Thoracic aorta (tissue), 2 donors: ENCODE results near the gene TAF1B. TPM values are rescaled to one million over a fixed set of nuclear protein-coding genes. Genes with fewer than 3 reads are reported as not detected.

ENCODE experiments used
- ATAC-seq: fragments of 150-250 bp; one replicate; pipeline ENCODE4 v1.8.0; 2017; ENCODE audit warnings: low read depth; ENCODE audit not compliant: insufficient number of reproducible peaks, low FRiP score
- DNase-seq: peaks from one replicate; pipeline ENCODE4 v3.0.0-alpha.2; 2020; ENCODE audit warnings: low spot score
- H3K27ac ChIP-seq, 2 donors: fragments of 200-600 bp; sonication (generic); 1 replicate in 1 of 2; 2 replicates in 1 of 2; pipeline ENCODE4 v1.5.1; 2016; ENCODE audit warnings: mild to moderate bottlenecking in 2 of 2, moderate library complexity in 2 of 2
- H3K27me3 ChIP-seq: fragments of 200-600 bp; sonication (generic); replicated peaks from 2 replicates; pipeline ENCODE4 v1.6.0; 2016; ENCODE audit warnings: mild to moderate bottlenecking; ENCODE audit not compliant: insufficient read depth
- H3K36me3 ChIP-seq: fragments of 200-600 bp; sonication (generic); one replicate; pipeline ENCODE4 v1.5.1; 2016
- H3K4me1 ChIP-seq, 2 donors: fragments of 200-600 bp; sonication (generic); 1 replicate in 1 of 2; 2 replicates in 1 of 2; pipeline versions ENCODE4 v1.5.1 to v1.6.0; 2016; ENCODE audit warnings: low read depth in 2 of 2, mild to moderate bottlenecking in 1 of 2; ENCODE audit not compliant: control insufficient read depth in 1 of 2
- H3K4me3 ChIP-seq: fragments of 200-600 bp; sonication (generic); 2 replicates; pipeline ENCODE4 v1.5.1; 2016; ENCODE audit warnings: mild to moderate bottlenecking
- H3K9me3 ChIP-seq: fragments of 200-600 bp; sonication (generic); 2 replicates; pipeline ENCODE4 v1.5.1; 2016
- total RNA-seq, 2 donors: library from RNA; depleted of rRNA; stranded (reverse); fragments of >200 nt; gene quantifications; one replicate each; pipeline versions ENCODE4 v1.1.0 to v1.2.3, GENCODE V29; 2016
- TF ChIP-seq, protein P1 (sequence below): fragments of 200-600 bp; sonication (generic); IDR thresholded peaks from one replicate; pipeline ENCODE4 v1.5.1; 2019; ENCODE audit warnings: antibody characterized with exemption

TAF1B gene
- total RNA-seq, 2 donors from 2014 or later, result 8.3 to 11.2 TPM

DNA sequence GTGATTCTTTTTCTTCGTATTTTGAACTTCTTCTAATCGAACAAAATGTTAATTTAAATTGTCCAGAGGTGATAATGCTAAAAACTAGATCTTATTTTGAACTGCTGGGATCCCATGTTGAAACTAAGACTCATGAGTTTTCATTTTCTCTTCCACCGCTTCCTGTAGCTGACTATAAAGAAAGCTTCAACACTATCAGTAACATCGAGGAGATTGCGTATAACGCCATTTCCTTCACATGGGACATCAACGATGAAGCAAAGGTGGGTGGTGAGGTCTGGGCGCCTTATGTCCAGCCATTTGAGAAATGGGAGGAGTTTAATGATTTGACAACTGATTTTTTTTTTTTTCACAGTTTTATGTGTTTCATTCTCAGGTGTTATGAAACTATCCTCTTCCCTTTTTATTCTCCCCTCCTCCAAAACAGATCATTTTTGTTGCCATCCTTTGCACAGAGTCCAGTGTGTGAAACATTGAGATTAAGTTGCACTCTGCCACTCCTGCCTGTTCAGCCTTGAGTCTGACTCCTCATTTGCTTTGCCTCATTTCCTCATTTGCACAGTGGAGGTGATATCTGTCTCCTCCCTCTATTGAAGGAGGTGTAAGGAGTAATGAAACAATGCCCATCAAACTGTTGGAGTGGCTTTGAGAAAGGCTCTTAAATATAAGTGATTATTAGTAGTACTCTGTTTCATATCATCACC is 122.0 kb downstream of the TAF1B start:
- no peak overlapping the region for H3K4me3 ChIP-seq
- H3K27ac ChIP-seq, result no peak overlapping the region

DNA sequence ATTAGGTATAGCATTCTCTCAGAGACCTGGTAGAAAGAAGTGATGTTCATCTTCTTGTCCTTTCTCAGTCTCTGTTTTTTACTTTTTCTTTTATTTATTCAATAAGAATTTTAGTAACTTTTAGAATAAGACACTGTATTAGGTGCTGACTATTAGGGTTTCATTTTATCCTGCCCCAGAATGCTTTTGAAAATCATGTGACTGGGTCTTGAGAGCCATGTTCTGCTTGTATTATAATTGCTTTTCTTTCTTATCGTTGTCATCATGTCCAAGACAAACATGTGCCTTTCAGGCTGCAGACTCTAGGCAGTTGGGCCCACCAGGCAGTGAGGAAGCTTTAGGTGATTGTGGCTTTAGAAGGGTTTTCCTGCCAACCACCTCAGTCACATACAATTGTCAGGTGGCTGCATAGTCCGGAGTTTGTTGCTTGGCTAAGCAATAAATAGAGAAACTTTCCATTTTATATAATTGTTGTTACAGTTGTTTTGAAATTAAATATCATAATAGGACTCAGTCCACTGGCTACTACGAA is 123.3 kb downstream of the TAF1B start:
- H3K27me3 ChIP-seq, result no peaks in the 10 kb centered on the region
- ATAC-seq (no peak), DNase-seq (no peak)
- no peaks in the 10 kb centered on the region for H3K36me3 ChIP-seq
- H3K4me1 ChIP-seq, result peaks cover 0 to 13% of the 10 kb centered on the region in 2 donors
- H3K9me3 ChIP-seq, result no peaks in the 10 kb centered on the region
- H3K27ac ChIP-seq, result no peak overlapping the region
- no peak overlapping the region for H3K4me3 ChIP-seq
- TF ChIP-seq, protein P1, sequence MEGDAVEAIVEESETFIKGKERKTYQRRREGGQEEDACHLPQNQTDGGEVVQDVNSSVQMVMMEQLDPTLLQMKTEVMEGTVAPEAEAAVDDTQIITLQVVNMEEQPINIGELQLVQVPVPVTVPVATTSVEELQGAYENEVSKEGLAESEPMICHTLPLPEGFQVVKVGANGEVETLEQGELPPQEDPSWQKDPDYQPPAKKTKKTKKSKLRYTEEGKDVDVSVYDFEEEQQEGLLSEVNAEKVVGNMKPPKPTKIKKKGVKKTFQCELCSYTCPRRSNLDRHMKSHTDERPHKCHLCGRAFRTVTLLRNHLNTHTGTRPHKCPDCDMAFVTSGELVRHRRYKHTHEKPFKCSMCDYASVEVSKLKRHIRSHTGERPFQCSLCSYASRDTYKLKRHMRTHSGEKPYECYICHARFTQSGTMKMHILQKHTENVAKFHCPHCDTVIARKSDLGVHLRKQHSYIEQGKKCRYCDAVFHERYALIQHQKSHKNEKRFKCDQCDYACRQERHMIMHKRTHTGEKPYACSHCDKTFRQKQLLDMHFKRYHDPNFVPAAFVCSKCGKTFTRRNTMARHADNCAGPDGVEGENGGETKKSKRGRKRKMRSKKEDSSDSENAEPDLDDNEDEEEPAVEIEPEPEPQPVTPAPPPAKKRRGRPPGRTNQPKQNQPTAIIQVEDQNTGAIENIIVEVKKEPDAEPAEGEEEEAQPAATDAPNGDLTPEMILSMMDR, result no peak

More for the DNA sequence above, 122.0 kb downstream of the TAF1B start:
- ATAC-seq, result no peak
- peaks cover 0 to 5% of the 10 kb centered on the region in 2 donors for H3K4me1 ChIP-seq
- DNase-seq, result no peak
- no peaks in the 10 kb centered on the region for H3K9me3 ChIP-seq
- no peaks in the 10 kb centered on the region for H3K27me3 ChIP-seq
- no peaks in the 10 kb centered on the region for H3K36me3 ChIP-seq
- TF ChIP-seq, protein P1, result no peak

DNA sequence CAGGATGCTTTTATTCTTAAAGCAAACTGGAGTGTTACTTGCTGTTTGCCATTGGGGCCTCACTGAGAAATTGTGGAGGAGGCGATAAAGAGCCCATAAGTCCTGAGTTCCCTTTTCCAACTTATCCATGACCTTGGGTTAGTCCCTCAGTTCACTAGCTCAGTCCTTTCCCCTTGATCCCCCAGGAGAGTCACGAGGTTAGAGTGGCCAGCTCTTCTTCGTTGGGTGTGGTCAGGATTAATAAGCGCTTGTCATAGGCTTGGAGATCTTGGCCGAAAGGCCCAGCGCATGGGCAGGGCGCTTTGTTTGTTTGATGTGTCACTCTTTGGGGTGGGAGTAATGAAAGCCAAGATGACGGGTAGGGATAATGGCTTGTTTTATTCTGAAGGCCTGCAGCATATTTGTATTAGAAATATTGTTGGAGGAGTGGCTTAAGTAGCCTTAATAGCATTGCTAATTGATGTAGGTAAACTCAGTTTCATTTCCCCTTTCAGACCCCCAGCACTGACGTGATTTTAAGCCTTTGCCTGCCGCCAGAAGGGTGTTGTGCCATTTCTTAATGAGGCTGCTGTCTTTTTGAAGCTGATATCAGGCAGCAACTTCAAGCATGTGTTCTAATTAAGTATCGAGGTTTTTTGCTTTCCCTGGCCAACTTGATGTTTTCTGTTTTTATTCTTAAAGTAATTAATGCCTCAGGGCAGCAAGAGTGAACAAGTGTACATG is 123.9 kb downstream of the TAF1B start:
- TF ChIP-seq, protein P1, result no peak
- Histone ChIP-seq H3K27me3 (no peaks in the 10 kb centered on the region), H3K4me1 (peaks cover 0 to 13% of the 10 kb centered on the region in 2 donors), H3K36me3 (no peaks in the 10 kb centered on the region), H3K9me3 (no peaks in the 10 kb centered on the region), H3K4me3 (no peak overlapping the region), H3K27ac (no peak overlapping the region)
- ATAC-seq (no peak), DNase-seq (no peak)

DNA sequence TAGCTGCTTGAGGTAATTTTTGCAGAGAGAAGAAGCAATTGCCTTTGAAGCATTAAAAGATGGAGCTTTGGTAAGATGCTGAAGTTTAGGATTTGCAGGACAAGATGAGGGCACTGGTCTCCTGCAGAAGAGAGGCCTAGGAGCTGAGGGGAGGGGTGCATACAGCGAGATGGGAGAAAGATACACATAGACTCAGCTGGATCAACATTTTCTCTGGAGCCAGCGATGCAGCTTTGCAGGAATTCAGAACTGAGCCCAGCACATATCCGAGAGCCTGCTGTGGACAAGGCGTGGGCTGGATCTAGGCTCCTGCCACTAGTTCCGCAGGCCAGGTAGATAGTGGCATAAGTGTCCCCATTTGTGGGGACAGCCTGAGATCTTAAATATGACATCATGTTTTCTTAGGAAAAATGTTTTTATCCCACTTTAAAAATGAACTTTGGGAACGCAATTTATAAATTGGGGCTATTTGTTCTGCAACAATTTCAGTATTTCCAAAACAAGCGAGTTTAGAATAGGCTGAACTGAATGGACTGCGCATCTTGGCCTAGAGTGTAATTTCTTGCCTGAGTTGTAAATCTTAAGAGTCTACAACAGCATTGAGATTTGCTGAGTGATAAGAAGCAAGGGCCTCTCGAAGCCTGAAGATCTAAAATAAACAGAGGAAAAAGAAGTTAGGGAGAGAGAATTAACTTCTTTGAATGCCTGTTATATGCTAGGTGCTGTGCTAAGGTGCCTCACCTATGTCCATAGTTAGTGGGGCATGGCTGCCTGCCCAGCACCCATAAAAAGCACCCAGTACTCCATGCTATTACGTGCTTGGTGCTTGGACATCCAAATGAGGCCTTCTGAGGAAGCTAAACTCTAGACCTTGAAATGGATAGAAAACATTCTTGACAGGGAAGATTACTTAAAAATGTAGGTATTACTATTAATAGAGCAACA is 125.6 kb downstream of the TAF1B start:
- H3K4me3 ChIP-seq, result no peak overlapping the region
- no peak overlapping the region for H3K27ac ChIP-seq
- H3K9me3 ChIP-seq, result no peaks in the 10 kb centered on the region
- H3K36me3 ChIP-seq, result no peaks in the 10 kb centered on the region
- TF ChIP-seq, protein P1, result no peak
- ATAC-seq, result no peak
- DNase-seq, result no peak
- H3K4me1 ChIP-seq, result peaks cover 0 to 13% of the 10 kb centered on the region in 2 donors
- no peaks in the 10 kb centered on the region for H3K27me3 ChIP-seq
